Fibroblast of lung (primary cell): ENCODE data around the gene TMEM69.

ENCODE experiments used
- EZH2 ChIP-seq: IDR thresholded peaks from 2 replicates; pipeline ENCODE4 v1.5.1; 2012; ENCODE audit warnings: low read length, control low read depth, mild to moderate bottlenecking; ENCODE audit errors: missing control alignments
- TF ChIP-seq, protein P1 (sequence below), 2 donors: IDR thresholded peaks in 1 of 2; conservative IDR thresholded peaks in 1 of 2; 1 replicate in 1 of 2; 2 replicates in 1 of 2; pipeline ENCODE4 v1.5.1; 2011 to 2012; ENCODE audit warnings: low read length in 2 of 2, control low read depth in 1 of 2, inconsistent platforms in 1 of 2, low read depth in 1 of 2, mild to moderate bottlenecking in 1 of 2

DNA sequence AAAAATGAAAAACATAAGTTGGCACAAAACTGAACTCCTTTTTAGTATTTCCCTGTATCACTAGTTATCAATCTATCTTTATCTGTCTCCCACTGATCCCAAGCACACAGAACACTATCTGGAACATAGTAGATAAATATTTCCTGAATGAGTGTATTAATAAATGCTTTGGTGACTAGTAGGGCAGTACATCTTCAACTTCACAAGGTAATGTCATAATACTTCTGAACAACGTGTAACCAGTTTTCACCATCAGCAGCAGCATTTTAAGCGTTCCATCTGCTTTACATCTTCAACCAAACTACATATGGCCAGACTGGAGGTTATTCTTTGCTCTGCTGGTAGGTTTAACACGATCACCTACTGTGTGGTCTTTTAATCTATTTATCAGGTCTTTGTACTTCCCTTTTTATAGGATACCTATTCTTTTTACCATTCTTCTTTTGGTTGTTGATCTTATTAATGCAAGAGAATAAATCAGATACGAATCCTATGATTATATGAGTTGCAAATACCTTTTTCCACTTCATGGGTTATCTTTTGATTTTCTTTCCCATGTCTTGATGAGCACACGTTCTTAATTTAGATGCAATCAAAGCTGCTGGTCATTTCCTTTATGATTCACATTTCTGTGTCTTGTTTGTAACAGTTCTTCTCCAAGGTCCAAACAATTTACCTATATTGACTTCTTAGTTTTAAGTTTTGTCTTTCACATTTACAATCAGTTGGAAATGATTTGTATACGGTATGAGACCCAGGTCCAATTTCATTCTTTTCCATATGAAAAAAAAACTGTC lies 17.9 kb upstream of the TMEM69 start:
- TF ChIP-seq, protein P1, sequence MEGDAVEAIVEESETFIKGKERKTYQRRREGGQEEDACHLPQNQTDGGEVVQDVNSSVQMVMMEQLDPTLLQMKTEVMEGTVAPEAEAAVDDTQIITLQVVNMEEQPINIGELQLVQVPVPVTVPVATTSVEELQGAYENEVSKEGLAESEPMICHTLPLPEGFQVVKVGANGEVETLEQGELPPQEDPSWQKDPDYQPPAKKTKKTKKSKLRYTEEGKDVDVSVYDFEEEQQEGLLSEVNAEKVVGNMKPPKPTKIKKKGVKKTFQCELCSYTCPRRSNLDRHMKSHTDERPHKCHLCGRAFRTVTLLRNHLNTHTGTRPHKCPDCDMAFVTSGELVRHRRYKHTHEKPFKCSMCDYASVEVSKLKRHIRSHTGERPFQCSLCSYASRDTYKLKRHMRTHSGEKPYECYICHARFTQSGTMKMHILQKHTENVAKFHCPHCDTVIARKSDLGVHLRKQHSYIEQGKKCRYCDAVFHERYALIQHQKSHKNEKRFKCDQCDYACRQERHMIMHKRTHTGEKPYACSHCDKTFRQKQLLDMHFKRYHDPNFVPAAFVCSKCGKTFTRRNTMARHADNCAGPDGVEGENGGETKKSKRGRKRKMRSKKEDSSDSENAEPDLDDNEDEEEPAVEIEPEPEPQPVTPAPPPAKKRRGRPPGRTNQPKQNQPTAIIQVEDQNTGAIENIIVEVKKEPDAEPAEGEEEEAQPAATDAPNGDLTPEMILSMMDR (conservative IDR thresholded peaks at IDR 0.05 in 1 of 2, IDR thresholded peaks at IDR 0.05 in 1 of 2; ENCODE audit: low read depth in 1 of 2, low read length in 2 of 2) = no peak
- TF ChIP-seq EZH2 = no peak
